Naive thymus-derived CD8-positive, alpha-beta T cell (primary cell): ENCODE results near the gene GRHL3. TPM values are rescaled to one million over a fixed set of nuclear protein-coding genes. Genes with fewer than 3 reads are reported as not detected.

Experiments
- ATAC-seq, 2 donors: fragments of 150-1000 bp; cut with Tn5 transposase in 1 of 2; sonication (Bioruptor Pico), chemical (Tn5 transposase) in 1 of 2; 1 replicate in 1 of 2; 2 replicates in 1 of 2; pipeline ENCODE4 v1.10.0; 2021; ENCODE audit warnings: mild to moderate bottlenecking in 2 of 2, moderate library complexity in 2 of 2
- POLR2A ChIA-PET: fragments of 350-600 bp; sonication (Branson Sonifier 250); formaldehyde crosslinking; loops from one replicate; lab custom pipeline; 2021; ENCODE audit warnings: antibody characterized with exemption; lab: Charles Lee
- DNase-seq, 10 donors: peaks; one replicate each; pipeline versions ENCODE4 v3.0.0 to v3.0.0-alpha.2; 2020 to 2022
- H3K27ac Mint-ChIP-seq, 10 donors: one replicate each; pipeline ENCODE4 v1.8.0; 2020 to 2022; ENCODE audit warnings: mild to moderate bottlenecking in 10 of 10, mixed read lengths in 10 of 10, moderate library complexity in 4 of 10, inconsistent platforms in 1 of 10
- H3K27me3 Mint-ChIP-seq, 5 donors: one replicate each; pipeline ENCODE4 v1.8.0; 2021 to 2022; ENCODE audit warnings: mixed read lengths in 5 of 5
- H3K36me3 Mint-ChIP-seq, 3 donors: one replicate each; pipeline ENCODE4 v1.8.0; 2020 to 2022; ENCODE audit warnings: mixed read lengths in 3 of 3, mild to moderate bottlenecking in 2 of 3, inconsistent platforms in 1 of 3
- H3K4me1 Mint-ChIP-seq, 4 donors: one replicate each; pipeline ENCODE4 v1.8.0; 2021 to 2022; ENCODE audit warnings: mixed read lengths in 4 of 4
- H3K4me3 Mint-ChIP-seq, 10 donors: one replicate each; pipeline ENCODE4 v1.8.0; 2020 to 2022; ENCODE audit warnings: mild to moderate bottlenecking in 10 of 10, mixed read lengths in 10 of 10, moderate library complexity in 6 of 10, inconsistent platforms in 1 of 10
- H3K9me3 Mint-ChIP-seq, 9 donors: one replicate each; pipeline ENCODE4 v1.8.0; 2020 to 2022; ENCODE audit warnings: mixed read lengths in 9 of 9, mild to moderate bottlenecking in 3 of 9, inconsistent platforms in 1 of 9, moderate library complexity in 1 of 9
- polyA plus RNA-seq, 3 donors: library from polyadenylated mRNA; unstranded; fragments of 300-500 nt; fragmentation: Illumina TruSeq; gene quantifications; one replicate each; pipeline ENCODE4 v1.2.3, GENCODE V29; 2021
- total RNA-seq, 8 experiments: library from RNA in 2 of 8; stranded (reverse) in 2 of 8; gene quantifications; one replicate each; pipeline ENCODE4 v1.2.3 and lab custom pipeline; 2021 to 2026

Gene GRHL3
- total and polyA plus RNA-seq, 5 experiments from 2014 or later: not detected

GRCh38 chr1:24323281-24323680, 4.1 kb downstream of the GRHL3 start:
- H3K27ac Mint-ChIP-seq: no peak overlapping the region
- peaks cover 33 to 52% (median 45%) of the 10 kb centered on the region in 4 donors for H3K4me1 Mint-ChIP-seq
- POLR2A ChIA-PET: no interaction called here
- H3K9me3 Mint-ChIP-seq: no peaks in the 10 kb centered on the region
- no peaks in the 10 kb centered on the region for H3K36me3 Mint-ChIP-seq
- DNase-seq (no peak), ATAC-seq (no peak)
- H3K27me3 Mint-ChIP-seq: peaks cover 10 to 41% (median 19%) of the 10 kb centered on the region in 5 donors
- H3K4me3 Mint-ChIP-seq: peak overlapping the region in 3 of 10 donors; percentile 57 to 83 (median 79)

DNA sequence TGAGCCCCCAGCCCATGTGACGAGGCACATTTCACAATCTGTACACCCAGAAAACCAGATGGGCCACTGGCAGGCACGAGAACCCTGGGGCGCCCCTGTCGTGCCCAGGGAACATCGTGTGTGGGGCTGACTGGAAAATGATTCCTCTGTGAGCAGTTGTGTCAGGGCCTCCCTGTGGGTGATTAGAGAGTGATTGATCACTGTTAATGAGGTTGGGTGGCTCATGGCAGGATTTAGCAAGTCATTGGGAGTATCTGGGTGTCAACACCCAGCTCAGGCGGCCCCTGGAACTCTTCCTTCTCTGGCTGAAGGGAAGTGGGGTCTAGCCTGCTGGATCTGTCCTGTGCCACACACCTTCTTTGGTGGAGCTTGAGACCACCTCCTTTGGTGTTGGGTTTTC, 5.7 kb downstream of the GRHL3 start:
- DNase-seq (peak in 1 of 10 donors; percentile 19), ATAC-seq (no peak)
- no peaks in the 10 kb centered on the region for H3K9me3 Mint-ChIP-seq
- POLR2A ChIA-PET: no interaction called here
- peak overlapping the region in 1 of 10 donors; percentile 32 for H3K27ac Mint-ChIP-seq
- no peak overlapping the region for H3K4me3 Mint-ChIP-seq
- H3K4me1 Mint-ChIP-seq: peaks cover 20 to 36% (median 28%) of the 10 kb centered on the region in 4 donors
- H3K27me3 Mint-ChIP-seq: peaks cover 5 to 25% (median 9%) of the 10 kb centered on the region in 5 donors
- no peaks in the 10 kb centered on the region for H3K36me3 Mint-ChIP-seq

GRCh38 chr1:24325587-24326449, 6.7 kb downstream of the GRHL3 start:
- no peak overlapping the region for H3K27ac Mint-ChIP-seq
- H3K9me3 Mint-ChIP-seq: no peaks in the 10 kb centered on the region
- H3K4me3 Mint-ChIP-seq: no peak overlapping the region
- no peak for ATAC-seq
- H3K27me3 Mint-ChIP-seq: peaks cover 0 to 17% (median 0%) of the 10 kb centered on the region in 5 donors
- no peaks in the 10 kb centered on the region for H3K36me3 Mint-ChIP-seq
- DNase-seq: peak in 1 of 10 donors; percentile 30
- peaks cover 15 to 27% (median 19%) of the 10 kb centered on the region in 4 donors for H3K4me1 Mint-ChIP-seq
- POLR2A ChIA-PET: interaction anchor here (0.5 kb wide), 1 partner anchor 1812 kb away, joined by 4 read pairs; no protein-coding TSS in a partner anchor

- Mint-ChIP-seq H3K27ac (no peak overlapping the region), H3K27me3 (peaks cover 0 to 14% (median 0%) of the 10 kb centered on the region in 5 donors), H3K4me3 (no peak overlapping the region), H3K9me3 (no peaks in the 10 kb centered on the region), H3K4me1 (peaks cover 5 to 15% (median 7%) of the 10 kb centered on the region in 4 donors), H3K36me3 (no peaks in the 10 kb centered on the region)
- ATAC-seq (no peak), DNase-seq (peak in 1 of 10 donors; percentile 26)
- POLR2A ChIA-PET: no interaction called here
Measured at GRCh38 chr1:24327486-24327885, 8.3 kb downstream of the GRHL3 start.

DNA sequence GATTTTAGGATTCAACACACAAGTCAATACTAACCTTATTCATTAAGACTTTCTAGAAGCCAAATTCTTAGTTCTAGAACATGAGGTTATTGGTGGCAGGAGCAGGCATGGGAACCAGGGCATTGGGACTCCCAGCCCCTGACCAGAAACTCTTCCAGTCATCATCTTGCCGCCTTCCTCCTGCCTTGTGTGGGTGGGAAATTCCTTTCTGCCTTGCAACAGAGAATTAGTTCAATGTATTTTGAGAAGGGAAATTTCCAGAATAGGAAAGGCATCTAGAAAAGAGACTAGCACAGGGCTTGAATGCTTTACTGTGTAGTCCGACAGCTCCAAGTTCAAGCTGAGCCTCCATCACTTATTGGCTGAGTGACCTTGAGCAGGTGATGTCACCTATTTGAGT, 8.7 kb downstream of the GRHL3 start:
- ATAC-seq (no peak), DNase-seq (no peak)
- POLR2A ChIA-PET: no interaction called here
- Mint-ChIP-seq H3K4me1 (peaks cover under 1 to 11% (median 4%) of the 10 kb centered on the region in 4 donors), H3K4me3 (no peak overlapping the region), H3K9me3 (no peaks in the 10 kb centered on the region), H3K27ac (no peak overlapping the region), H3K36me3 (no peaks in the 10 kb centered on the region), H3K27me3 (peaks cover 0 to 12% (median 0%) of the 10 kb centered on the region in 5 donors)

GRCh38 chr1:24329331-24329730, 10.2 kb downstream of the GRHL3 start:
- H3K27ac Mint-ChIP-seq: no peak overlapping the region
- DNase-seq (no peak), ATAC-seq (no peak)
- no peaks in the 10 kb centered on the region for H3K9me3 Mint-ChIP-seq
- no peak overlapping the region for H3K4me3 Mint-ChIP-seq
- H3K27me3 Mint-ChIP-seq: peaks cover 0 to 9% (median 0%) of the 10 kb centered on the region in 5 donors
- H3K36me3 Mint-ChIP-seq: no peaks in the 10 kb centered on the region
- peaks cover 0 to 6% (median 1%) of the 10 kb centered on the region in 4 donors for H3K4me1 Mint-ChIP-seq
- POLR2A ChIA-PET: no interaction called here

GRCh38 chr1:24329797-24330543, 10.8 kb downstream of the GRHL3 start:
- Mint-ChIP-seq H3K27me3 (peaks cover 0 to 9% (median 0%) of the 10 kb centered on the region in 5 donors), H3K27ac (no peak overlapping the region), H3K4me1 (peaks cover 0 to 6% (median 1%) of the 10 kb centered on the region in 4 donors), H3K9me3 (no peaks in the 10 kb centered on the region), H3K4me3 (no peak overlapping the region), H3K36me3 (no peaks in the 10 kb centered on the region)
- no peak for ATAC-seq
- DNase-seq: no peak
- POLR2A ChIA-PET: no interaction called here

DNA sequence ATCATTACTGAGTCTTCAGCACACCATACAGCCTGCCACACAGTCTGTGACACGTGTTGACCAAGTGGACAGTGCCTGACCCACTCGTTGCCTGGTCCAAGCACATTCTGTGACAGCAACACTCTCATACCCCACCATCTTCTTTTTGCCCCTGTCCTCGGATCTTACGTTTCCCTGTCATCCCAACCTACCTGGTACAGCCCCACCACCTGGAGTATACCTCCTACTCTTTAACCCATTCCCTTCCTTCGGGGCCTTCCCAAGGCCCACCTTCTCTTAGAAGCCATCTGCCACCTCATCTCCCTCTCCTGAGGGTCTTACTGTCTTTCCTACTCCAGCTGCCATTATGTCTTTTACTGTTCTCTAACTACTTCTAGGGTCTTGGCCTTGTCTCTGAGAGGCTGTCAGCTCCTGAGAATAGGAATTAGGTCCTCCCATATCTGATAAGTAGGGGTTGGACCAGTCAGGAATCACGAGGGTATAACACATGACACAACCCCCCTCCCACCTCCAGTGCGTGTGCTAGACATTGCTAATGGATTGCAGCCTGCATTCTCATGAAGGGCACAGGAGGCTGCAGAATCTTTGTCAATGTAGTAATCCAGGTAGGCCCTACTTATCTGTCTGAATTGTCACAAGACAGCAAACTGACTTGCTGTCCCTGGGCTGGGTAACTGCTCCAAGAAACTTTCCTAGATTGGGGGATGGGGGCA, 13.0 kb downstream of the GRHL3 start:
- ATAC-seq (no peak), DNase-seq (no peak)
- peaks cover 0 to 6% (median 2%) of the 10 kb centered on the region in 5 donors for H3K27me3 Mint-ChIP-seq
- peaks cover 0 to 5% (median 1%) of the 10 kb centered on the region in 4 donors for H3K4me1 Mint-ChIP-seq
- no peaks in the 10 kb centered on the region for H3K9me3 Mint-ChIP-seq
- POLR2A ChIA-PET: no interaction called here
- H3K27ac Mint-ChIP-seq: peak overlapping the region in 1 of 10 donors; percentile 58
- no peak overlapping the region for H3K4me3 Mint-ChIP-seq
- H3K36me3 Mint-ChIP-seq: no peaks in the 10 kb centered on the region

GRCh38 chr1:24336075-24336474, 16.9 kb downstream of the GRHL3 start:
- H3K27ac Mint-ChIP-seq: no peak overlapping the region
- DNase-seq (no peak), ATAC-seq (no peak)
- POLR2A ChIA-PET: no interaction called here
- no peaks in the 10 kb centered on the region for H3K9me3 Mint-ChIP-seq
- peaks cover 0 to 4% (median 2%) of the 10 kb centered on the region in 5 donors for H3K27me3 Mint-ChIP-seq
- no peaks in the 10 kb centered on the region for H3K36me3 Mint-ChIP-seq
- H3K4me1 Mint-ChIP-seq: peaks cover 0 to 9% (median 2%) of the 10 kb centered on the region in 4 donors
- H3K4me3 Mint-ChIP-seq: no peak overlapping the region

DNA sequence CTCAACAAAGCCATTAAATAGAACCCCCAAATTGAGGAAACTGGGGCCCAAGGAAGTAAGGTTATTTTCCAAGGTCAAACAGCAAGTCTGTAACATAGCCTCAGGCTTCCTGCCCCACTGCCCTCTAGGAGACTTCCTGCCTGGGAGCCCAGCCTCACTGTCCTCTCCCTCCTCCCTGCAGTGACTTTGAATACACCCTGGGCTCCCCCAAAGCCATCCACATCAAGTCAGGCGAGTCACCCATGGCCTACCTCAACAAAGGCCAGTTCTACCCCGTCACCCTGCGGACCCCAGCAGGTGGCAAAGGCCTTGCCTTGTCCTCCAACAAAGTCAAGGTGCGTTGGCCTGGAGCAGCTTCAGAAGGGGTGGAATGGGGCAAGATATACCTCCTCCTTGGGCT, 18.3 kb downstream of the GRHL3 start:
- Mint-ChIP-seq H3K9me3 (no peaks in the 10 kb centered on the region), H3K4me3 (no peak overlapping the region), H3K27me3 (peaks cover 0 to 4% (median 2%) of the 10 kb centered on the region in 5 donors), H3K27ac (no peak overlapping the region), H3K36me3 (no peaks in the 10 kb centered on the region), H3K4me1 (peaks cover 0 to 9% (median 2%) of the 10 kb centered on the region in 4 donors)
- no peak for DNase-seq
- POLR2A ChIA-PET: no interaction called here
- no peak for ATAC-seq

GRCh38 chr1:24338447-24338846, 19.3 kb downstream of the GRHL3 start:
- peaks cover 0 to 4% (median 2%) of the 10 kb centered on the region in 5 donors for H3K27me3 Mint-ChIP-seq
- no peak overlapping the region for H3K4me3 Mint-ChIP-seq
- H3K4me1 Mint-ChIP-seq: peaks cover 0 to 9% (median 2%) of the 10 kb centered on the region in 4 donors
- DNase-seq (no peak), ATAC-seq (no peak)
- POLR2A ChIA-PET: no interaction called here
- H3K9me3 Mint-ChIP-seq: no peaks in the 10 kb centered on the region
- no peak overlapping the region for H3K27ac Mint-ChIP-seq
- H3K36me3 Mint-ChIP-seq: no peaks in the 10 kb centered on the region

DNA sequence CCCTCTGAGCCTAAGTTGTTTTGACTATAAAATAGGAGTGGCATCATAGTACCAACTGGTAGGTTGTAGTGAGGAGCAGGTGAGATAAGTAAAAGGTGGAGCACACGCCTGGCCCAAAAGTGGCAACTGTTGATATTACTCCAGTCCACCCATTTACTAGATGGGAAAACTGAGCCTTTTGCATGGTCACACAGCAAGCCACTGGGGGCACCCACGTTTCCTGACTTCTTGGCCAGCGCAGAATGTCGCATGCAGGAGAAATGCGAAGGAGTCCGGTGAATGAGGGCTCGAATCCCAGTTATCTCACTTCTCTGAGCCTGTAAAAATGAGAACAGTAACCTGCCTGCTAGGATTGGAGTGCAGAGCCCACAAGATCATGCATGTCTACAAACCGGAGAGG, 20.8 kb downstream of the GRHL3 start:
- Mint-ChIP-seq H3K27ac (peak overlapping the region in 1 of 10 donors; percentile 46), H3K9me3 (no peaks in the 10 kb centered on the region), H3K27me3 (peaks cover 0 to 6% (median 2%) of the 10 kb centered on the region in 5 donors), H3K4me3 (no peak overlapping the region), H3K36me3 (no peaks in the 10 kb centered on the region), H3K4me1 (peaks cover 0 to 9% (median 1%) of the 10 kb centered on the region in 4 donors)
- DNase-seq (no peak), ATAC-seq (no peak)
- POLR2A ChIA-PET: no interaction called here
